Measurements from ENCODE around the gene BMS1.

The BMS1 gene

GRCh38 chr10:42781893-42782445, 626 bp upstream of the BMS1 start:
- Mint-ChIP-seq H3K27me3 (ENCODE audit: low read depth) (peaks cover 24% of the 10 kb centered on the region), H3K9me3 (no peaks in the 10 kb centered on the region), H3K36me3 (ENCODE audit: low read depth) (peaks cover 20% of the 10 kb centered on the region), H3K27ac (peak overlapping the region; percentile 89 to 94 (median 91)), H3K4me3 (peak overlapping the region; percentile 96 to 100 (median 97)), H3K4me1 (peaks cover 6% of the 10 kb centered on the region)
- no peak for TF ChIP-seq CTCF (IDR thresholded peaks at IDR 0.05; ENCODE audit: unreplicated experiment in 3 of 3)

- Mint-ChIP-seq H3K9me3 (no peaks in the 10 kb centered on the region), H3K36me3 (ENCODE audit: low read depth) (peaks cover 24% of the 10 kb centered on the region), H3K4me1 (peaks cover 6% of the 10 kb centered on the region), H3K27ac (peak overlapping the region; percentile 89 to 94 (median 91)), H3K27me3 (ENCODE audit: low read depth) (peaks cover 13% of the 10 kb centered on the region), H3K4me3 (peak overlapping the region; percentile 96 to 100 (median 97))
- no peak for TF ChIP-seq CTCF (IDR thresholded peaks at IDR 0.05; ENCODE audit: unreplicated experiment in 3 of 3)
These were observed 570 bp downstream of the BMS1 start for GRCh38 chr10:42783181-42783549.

- peaks cover 39% of the 10 kb centered on the region for H3K36me3 Mint-ChIP-seq (ENCODE audit: low read depth)
- no peak for TF ChIP-seq CTCF (IDR thresholded peaks at IDR 0.05; ENCODE audit: unreplicated experiment in 3 of 3)
- H3K27me3 Mint-ChIP-seq (ENCODE audit: low read depth): no peaks in the 10 kb centered on the region
- peak overlapping the region; percentile 2 to 72 (median 50) for H3K4me3 Mint-ChIP-seq
- peaks cover 6% of the 10 kb centered on the region for H3K4me1 Mint-ChIP-seq
- H3K9me3 Mint-ChIP-seq: no peaks in the 10 kb centered on the region
- H3K27ac Mint-ChIP-seq: no peak overlapping the region
These were observed 3.2 kb downstream of the BMS1 start for GRCh38 chr10:42785759-42786158.

- no peak for TF ChIP-seq CTCF (IDR thresholded peaks at IDR 0.05; ENCODE audit: unreplicated experiment in 3 of 3)
- no peaks in the 10 kb centered on the region for H3K4me1 Mint-ChIP-seq
- H3K9me3 Mint-ChIP-seq: no peaks in the 10 kb centered on the region
- H3K27me3 Mint-ChIP-seq (ENCODE audit: low read depth): no peaks in the 10 kb centered on the region
- H3K27ac Mint-ChIP-seq: no peak overlapping the region
- peaks cover 74% of the 10 kb centered on the region for H3K36me3 Mint-ChIP-seq (ENCODE audit: low read depth)
- H3K4me3 Mint-ChIP-seq: no peak overlapping the region
These were observed 8.2 kb downstream of the BMS1 start for GRCh38 chr10:42790835-42791234.

- no peak for TF ChIP-seq CTCF (IDR thresholded peaks at IDR 0.05; ENCODE audit: unreplicated experiment in 3 of 3)
- Mint-ChIP-seq H3K27ac (no peak overlapping the region), H3K36me3 (ENCODE audit: low read depth) (peaks cover 91% of the 10 kb centered on the region), H3K4me3 (no peak overlapping the region), H3K27me3 (ENCODE audit: low read depth) (no peaks in the 10 kb centered on the region), H3K4me1 (no peaks in the 10 kb centered on the region), H3K9me3 (no peaks in the 10 kb centered on the region)
These were observed 13.1 kb downstream of the BMS1 start for GRCh38 chr10:42795701-42796100.

- no peaks in the 10 kb centered on the region for H3K27me3 Mint-ChIP-seq (ENCODE audit: low read depth)
- no peaks in the 10 kb centered on the region for H3K4me1 Mint-ChIP-seq
- no peak for TF ChIP-seq CTCF (IDR thresholded peaks at IDR 0.05; ENCODE audit: unreplicated experiment in 3 of 3)
- H3K27ac Mint-ChIP-seq: no peak overlapping the region
- no peak overlapping the region for H3K4me3 Mint-ChIP-seq
- no peaks in the 10 kb centered on the region for H3K9me3 Mint-ChIP-seq
- H3K36me3 Mint-ChIP-seq (ENCODE audit: low read depth): peaks cover 88% of the 10 kb centered on the region
These were observed 18.5 kb downstream of the BMS1 start for GRCh38 chr10:42801135-42801534.

Measured in nephron (organoid).